ENCODE data around the gene SLC5A11.

SLC5A11 gene

DNA sequence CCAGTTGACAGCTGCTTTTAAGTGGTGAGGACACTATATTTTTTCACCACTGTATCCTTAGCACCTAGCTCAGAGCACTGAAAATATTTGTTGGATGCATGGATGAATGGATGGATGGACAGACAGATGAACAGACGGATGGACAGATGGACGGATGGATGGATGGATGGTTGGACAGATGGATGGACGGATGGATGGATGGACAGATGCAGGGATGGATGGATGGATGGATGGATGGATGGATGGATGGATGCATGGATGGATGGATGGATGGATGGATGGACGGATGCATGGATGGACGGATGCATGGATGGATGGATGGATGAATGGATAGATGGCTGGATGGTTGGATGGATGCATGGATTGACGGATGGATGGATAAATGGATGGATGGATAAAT lies 12.4 kb upstream of the SLC5A11 start:
- TF ChIP-seq, protein P1, sequence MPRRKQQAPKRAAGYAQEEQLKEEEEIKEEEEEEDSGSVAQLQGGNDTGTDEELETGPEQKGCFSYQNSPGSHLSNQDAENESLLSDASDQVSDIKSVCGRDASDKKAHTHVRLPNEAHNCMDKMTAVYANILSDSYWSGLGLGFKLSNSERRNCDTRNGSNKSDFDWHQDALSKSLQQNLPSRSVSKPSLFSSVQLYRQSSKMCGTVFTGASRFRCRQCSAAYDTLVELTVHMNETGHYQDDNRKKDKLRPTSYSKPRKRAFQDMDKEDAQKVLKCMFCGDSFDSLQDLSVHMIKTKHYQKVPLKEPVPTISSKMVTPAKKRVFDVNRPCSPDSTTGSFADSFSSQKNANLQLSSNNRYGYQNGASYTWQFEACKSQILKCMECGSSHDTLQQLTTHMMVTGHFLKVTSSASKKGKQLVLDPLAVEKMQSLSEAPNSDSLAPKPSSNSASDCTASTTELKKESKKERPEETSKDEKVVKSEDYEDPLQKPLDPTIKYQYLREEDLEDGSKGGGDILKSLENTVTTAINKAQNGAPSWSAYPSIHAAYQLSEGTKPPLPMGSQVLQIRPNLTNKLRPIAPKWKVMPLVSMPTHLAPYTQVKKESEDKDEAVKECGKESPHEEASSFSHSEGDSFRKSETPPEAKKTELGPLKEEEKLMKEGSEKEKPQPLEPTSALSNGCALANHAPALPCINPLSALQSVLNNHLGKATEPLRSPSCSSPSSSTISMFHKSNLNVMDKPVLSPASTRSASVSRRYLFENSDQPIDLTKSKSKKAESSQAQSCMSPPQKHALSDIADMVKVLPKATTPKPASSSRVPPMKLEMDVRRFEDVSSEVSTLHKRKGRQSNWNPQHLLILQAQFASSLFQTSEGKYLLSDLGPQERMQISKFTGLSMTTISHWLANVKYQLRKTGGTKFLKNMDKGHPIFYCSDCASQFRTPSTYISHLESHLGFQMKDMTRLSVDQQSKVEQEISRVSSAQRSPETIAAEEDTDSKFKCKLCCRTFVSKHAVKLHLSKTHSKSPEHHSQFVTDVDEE (CRISPR knock-in tag; IDR thresholded peaks at IDR 0.05) = no peak
- TF ChIP-seq, protein P2, sequence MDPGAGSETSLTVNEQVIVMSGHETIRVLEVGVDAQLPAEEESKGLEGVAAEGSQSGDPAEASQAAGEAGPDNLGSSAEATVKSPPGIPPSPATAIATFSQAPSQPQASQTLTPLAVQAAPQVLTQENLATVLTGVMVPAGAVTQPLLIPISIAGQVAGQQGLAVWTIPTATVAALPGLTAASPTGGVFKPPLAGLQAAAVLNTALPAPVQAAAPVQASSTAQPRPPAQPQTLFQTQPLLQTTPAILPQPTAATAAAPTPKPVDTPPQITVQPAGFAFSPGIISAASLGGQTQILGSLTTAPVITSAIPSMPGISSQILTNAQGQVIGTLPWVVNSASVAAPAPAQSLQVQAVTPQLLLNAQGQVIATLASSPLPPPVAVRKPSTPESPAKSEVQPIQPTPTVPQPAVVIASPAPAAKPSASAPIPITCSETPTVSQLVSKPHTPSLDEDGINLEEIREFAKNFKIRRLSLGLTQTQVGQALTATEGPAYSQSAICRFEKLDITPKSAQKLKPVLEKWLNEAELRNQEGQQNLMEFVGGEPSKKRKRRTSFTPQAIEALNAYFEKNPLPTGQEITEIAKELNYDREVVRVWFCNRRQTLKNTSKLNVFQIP (CRISPR knock-in tag; IDR thresholded peaks at IDR 0.05; ENCODE audit: borderline replicate concordance, low read depth) = no peak
- TF ChIP-seq RARB (CRISPR knock-in tag; IDR thresholded peaks at IDR 0.05) (no peak), GLIS3 (CRISPR knock-in tag; IDR thresholded peaks at IDR 0.05) (no peak), OSR1 (CRISPR knock-in tag; IDR thresholded peaks at IDR 0.05) (no peak), ZNF565 (CRISPR knock-in tag; conservative IDR thresholded peaks at IDR 0.05; ENCODE audit: low read depth) (no peak), CSDC2 (CRISPR knock-in tag; IDR thresholded peaks at IDR 0.05) (no peak), ZNF70 (CRISPR knock-in tag; IDR thresholded peaks at IDR 0.05) (no peak), ARNTL (CRISPR knock-in tag; IDR thresholded peaks at IDR 0.05; ENCODE audit: borderline replicate concordance, low read depth) (no peak), TOX (CRISPR knock-in tag; IDR thresholded peaks at IDR 0.05; ENCODE audit: borderline replicate concordance) (no peak), BACH2 (CRISPR knock-in tag; IDR thresholded peaks at IDR 0.05; ENCODE audit: borderline replicate concordance) (no peak)
- TF ChIP-seq, protein P3, sequence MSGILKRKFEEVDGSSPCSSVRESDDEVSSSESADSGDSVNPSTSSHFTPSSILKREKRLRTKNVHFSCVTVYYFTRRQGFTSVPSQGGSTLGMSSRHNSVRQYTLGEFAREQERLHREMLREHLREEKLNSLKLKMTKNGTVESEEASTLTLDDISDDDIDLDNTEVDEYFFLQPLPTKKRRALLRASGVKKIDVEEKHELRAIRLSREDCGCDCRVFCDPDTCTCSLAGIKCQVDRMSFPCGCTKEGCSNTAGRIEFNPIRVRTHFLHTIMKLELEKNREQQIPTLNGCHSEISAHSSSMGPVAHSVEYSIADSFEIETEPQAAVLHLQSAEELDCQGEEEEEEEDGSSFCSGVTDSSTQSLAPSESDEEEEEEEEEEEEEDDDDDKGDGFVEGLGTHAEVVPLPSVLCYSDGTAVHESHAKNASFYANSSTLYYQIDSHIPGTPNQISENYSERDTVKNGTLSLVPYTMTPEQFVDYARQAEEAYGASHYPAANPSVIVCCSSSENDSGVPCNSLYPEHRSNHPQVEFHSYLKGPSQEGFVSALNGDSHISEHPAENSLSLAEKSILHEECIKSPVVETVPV (CRISPR knock-in tag; IDR thresholded peaks at IDR 0.05) = no peak
- ATAC-seq = no peak

DNA sequence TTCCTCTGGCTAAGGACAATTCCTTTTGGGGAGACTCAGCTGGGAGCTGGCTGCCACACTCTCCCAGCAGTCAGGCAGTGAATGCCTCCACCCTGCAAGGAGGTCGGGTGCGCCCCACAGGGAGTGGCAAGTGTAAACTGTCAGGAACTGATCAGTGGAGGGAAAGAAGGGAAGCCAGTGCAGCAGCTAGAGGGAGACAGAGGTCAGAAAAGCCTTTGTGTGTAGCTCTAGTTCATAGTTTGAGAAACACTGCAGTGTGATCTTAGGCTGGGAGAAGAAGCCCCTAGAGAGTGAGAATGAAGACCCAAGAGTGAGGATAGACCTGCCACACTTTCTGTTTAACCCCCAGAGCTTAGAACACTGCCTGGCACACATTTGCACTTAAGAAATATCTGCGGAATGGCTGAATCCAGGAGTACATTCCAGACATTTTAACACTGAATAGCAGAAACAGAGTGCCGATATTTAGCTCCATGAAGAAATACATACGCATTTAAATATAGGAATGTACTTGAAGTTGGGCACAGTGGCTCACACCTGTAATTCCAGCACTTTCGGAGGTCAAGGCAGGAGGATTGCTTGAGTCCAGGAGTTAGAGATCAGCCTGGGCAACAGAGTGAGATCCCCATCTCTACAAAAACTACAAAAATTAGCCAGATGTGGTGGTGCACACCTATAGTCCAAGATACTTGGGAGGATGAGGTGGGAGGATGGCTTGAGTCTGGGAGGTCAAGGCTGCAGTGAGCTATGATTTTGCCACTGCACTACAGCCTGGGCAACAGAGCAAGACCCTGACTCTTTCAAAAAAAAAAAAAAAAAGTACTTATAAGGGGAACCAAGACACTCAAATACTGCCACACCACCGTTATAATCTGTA lies 11.1 kb upstream of the SLC5A11 start:
- no peak for TF ChIP-seq ZFP30 (CRISPR knock-in tag; IDR thresholded peaks at IDR 0.05)
- ATAC-seq = peak; percentile 78

DNA sequence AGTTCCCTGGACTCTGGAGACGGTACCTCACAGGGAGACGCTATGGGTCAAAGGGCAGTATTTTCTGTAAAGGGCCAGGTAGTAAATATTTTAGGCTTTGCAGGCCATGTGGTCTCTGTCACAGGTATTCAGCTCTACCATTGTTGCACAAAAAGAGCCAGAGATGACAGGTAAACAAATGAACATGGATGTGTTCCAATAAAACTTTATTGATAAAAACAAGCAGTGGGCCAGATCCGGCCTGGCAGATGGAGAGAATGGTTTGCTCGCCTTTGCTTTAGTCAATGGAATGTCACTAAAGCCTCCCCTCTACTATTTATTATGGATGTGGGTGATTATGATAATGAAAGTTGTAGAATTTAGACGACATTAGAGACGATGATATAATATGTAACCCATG lies 8.9 kb upstream of the SLC5A11 start:
- no peak for TF ChIP-seq TCF4 (CRISPR knock-in tag; IDR thresholded peaks at IDR 0.05; ENCODE audit: borderline replicate concordance)
- TF ChIP-seq, protein P4, sequence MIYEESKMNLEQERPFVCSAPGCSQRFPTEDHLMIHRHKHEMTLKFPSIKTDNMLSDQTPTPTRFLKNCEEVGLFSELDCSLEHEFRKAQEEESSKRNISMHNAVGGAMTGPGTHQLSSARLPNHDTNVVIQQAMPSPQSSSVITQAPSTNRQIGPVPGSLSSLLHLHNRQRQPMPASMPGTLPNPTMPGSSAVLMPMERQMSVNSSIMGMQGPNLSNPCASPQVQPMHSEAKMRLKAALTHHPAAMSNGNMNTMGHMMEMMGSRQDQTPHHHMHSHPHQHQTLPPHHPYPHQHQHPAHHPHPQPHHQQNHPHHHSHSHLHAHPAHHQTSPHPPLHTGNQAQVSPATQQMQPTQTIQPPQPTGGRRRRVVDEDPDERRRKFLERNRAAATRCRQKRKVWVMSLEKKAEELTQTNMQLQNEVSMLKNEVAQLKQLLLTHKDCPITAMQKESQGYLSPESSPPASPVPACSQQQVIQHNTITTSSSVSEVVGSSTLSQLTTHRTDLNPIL (CRISPR knock-in tag; IDR thresholded peaks at IDR 0.05; ENCODE audit: low read depth) = no peak
- no peak for TF ChIP-seq ZFP3 (CRISPR knock-in tag; IDR thresholded peaks at IDR 0.05)
- TF ChIP-seq, protein P5, sequence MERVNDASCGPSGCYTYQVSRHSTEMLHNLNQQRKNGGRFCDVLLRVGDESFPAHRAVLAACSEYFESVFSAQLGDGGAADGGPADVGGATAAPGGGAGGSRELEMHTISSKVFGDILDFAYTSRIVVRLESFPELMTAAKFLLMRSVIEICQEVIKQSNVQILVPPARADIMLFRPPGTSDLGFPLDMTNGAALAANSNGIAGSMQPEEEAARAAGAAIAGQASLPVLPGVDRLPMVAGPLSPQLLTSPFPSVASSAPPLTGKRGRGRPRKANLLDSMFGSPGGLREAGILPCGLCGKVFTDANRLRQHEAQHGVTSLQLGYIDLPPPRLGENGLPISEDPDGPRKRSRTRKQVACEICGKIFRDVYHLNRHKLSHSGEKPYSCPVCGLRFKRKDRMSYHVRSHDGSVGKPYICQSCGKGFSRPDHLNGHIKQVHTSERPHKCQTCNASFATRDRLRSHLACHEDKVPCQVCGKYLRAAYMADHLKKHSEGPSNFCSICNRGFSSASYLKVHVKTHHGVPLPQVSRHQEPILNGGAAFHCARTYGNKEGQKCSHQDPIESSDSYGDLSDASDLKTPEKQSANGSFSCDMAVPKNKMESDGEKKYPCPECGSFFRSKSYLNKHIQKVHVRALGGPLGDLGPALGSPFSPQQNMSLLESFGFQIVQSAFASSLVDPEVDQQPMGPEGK (CRISPR knock-in tag; IDR thresholded peaks at IDR 0.05; ENCODE audit: borderline replicate concordance) = no peak
- no peak for TF ChIP-seq BACH2 (CRISPR knock-in tag; IDR thresholded peaks at IDR 0.05; ENCODE audit: borderline replicate concordance)
- no peak for TF ChIP-seq SNAI2 (CRISPR knock-in tag; IDR thresholded peaks at IDR 0.05)
- no peak for TF ChIP-seq OSR1 (CRISPR knock-in tag; IDR thresholded peaks at IDR 0.05)
- no peak for TF ChIP-seq PPARA (CRISPR knock-in tag; IDR thresholded peaks at IDR 0.05; ENCODE audit: borderline replicate concordance)
- TF ChIP-seq, protein P1 (CRISPR knock-in tag; IDR thresholded peaks at IDR 0.05) = no peak
- TF ChIP-seq ZFP30 (CRISPR knock-in tag; IDR thresholded peaks at IDR 0.05) = no peak
- no peak for TF ChIP-seq GLIS3 (CRISPR knock-in tag; IDR thresholded peaks at IDR 0.05)
- TF ChIP-seq ESRRG (CRISPR knock-in tag; IDR thresholded peaks at IDR 0.05) = no peak
- TF ChIP-seq ISL1 (CRISPR knock-in tag; IDR thresholded peaks at IDR 0.05) = no peak
- ATAC-seq = no peak
